GM18520 (cell line): Measurements from ENCODE around the gene TMEM52.

Experiments
- ATAC-seq: cut with Tn5 transposase; IDR thresholded peaks from one replicate; pipeline ENCODE4 v1.9.1; 2021; ENCODE audit not compliant: unreplicated experiment

The TMEM52 gene

GRCh38 chr1:1927751-1928150, 8.7 kb upstream of the TMEM52 start:
- ATAC-seq, result no peak

DNA sequence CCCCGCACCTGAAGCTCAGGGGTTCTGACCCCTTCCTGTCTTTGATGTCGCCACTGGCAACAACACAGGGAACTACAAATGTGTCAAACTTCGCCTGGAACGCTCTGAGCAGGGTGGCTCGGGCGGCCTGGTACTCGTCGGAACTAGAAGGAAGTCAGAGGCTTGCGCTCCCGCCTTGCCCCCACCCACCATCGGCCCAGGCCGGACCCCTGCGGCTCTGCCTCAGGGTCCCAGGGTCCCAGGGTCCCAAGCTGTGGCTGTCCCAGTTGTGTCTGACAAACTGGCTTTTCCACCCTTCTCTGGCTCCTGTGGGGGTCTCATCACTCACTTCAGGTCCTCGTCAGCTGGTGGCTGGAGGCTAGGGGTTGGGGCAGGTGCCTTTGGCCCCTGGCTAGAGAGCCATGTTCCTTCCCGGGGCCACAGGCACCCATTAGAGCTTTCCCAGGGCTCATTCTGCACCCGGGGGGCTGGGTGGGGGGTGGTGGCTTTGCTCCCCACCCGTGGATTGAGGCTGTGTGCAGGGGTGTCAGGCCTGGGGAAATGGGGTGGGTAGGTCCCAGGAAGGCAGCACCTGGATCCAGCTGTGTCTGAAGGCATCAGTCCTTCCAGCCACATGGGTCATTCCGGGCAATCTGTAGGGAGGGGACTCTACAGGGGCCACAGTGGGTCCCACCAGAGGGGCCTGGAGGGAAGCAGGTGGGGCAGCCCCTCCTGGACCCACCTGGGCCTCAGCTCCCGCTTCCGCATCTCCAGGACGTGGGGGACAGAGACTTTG, 8.0 kb upstream of the TMEM52 start:
- no peak for ATAC-seq

- ATAC-seq, result no peak
Measured at GRCh38 chr1:1926346-1926811, 7.3 kb upstream of the TMEM52 start.

DNA sequence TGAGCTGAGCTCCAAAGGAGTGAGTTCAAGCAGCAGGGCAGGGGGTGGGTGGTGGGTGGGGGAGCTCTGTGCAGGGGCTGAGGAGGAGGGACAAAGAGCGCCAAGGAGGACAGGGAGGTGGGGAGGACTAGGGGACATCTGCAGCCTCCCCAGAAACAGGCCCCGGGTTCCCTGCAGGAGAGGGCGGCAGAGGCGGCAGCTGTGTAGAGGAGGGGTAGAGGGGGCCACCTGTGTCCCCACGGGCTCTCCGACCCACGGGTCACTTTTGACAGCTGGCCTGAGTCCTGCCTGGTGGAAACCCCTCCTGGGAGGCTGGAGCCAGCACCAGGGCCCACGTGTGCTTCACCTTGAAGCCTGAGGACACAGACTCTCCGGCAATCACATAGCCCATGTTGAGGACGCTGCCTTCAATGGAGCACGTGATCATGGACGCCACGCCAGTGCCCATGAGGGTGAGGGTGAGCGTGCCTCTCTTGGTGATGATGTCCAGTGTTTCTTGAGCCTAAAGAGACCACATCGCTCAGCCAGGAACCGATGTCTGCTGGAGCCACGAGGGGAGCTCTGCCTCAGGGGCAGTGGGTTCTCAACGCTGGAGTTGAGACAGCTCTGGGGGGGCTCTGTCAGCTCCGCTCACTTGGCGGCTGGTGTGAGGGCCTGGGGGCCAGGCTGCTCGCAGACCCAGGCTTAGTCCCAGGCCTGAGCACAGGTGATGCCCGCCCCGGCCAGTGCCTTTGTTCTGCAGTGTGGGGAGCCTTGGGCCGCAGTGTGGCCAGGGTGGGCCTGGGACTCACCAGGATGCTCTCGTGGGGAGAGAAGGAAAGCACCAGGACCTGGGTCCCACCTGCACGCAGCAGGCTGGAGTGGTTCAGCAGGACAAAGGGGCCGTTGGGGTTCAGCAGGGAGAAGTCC, 6.6 kb upstream of the TMEM52 start:
- ATAC-seq, result no peak

DNA sequence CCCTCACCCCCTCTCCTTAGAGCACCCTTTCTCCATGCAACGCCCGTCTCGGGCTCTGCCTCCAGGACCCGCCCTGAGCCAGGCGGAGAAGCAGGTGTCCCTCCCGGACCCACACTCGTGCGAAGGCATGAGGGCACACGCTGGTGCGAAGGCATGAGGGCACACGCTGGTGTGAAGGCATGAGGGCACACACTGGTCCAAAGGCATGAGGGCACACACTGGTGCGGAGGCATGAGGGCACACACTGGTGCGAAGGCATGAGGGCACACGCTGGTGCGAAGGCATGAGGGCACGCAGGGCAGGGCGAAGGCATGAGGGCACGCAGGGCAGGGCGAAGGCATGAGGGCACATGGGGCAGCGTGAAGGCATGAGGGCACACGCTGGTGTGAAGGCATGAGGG, 5.8 kb upstream of the TMEM52 start:
- no peak for ATAC-seq

DNA sequence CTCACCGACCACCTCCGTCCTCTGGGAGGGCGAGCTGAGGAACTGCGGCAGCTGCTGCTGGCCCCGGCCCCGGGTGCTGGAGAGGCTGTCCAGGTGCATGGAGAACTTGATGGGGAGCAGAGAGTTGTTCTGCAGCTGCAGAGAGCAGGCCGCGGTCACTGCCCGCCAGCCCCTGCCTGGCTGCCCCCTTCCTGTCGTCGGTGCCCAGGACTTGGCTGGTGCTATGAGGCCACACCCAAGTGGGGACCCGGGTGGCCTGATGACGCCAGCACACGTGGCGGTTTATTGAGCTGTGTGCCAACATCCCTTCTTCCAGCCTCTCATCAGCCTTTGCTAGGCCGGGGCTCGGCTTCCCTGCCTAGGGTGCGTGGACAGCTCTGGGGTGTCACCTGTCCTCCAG, 5.3 kb upstream of the TMEM52 start:
- no peak for ATAC-seq

- no peak for ATAC-seq
Measured at GRCh38 chr1:1922956-1923833, 4.1 kb upstream of the TMEM52 start.

DNA sequence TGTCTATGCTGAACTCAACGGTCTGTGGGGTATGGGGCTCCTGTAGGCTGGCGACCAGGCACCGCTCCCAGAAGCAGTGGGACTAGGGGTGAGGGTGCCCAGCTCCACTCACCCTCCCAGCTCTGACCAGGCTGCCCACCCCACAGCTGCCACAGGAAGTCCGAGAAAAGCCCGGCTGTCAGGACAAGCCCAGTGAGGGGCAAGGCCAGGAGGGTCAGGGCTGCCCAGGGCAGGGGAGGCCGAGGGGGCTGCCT, 3.5 kb upstream of the TMEM52 start:
- ATAC-seq, result no peak

GRCh38 chr1:1921901-1922701, 3.0 kb upstream of the TMEM52 start:
- ATAC-seq, result no peak

GRCh38 chr1:1921459-1921862, 2.4 kb upstream of the TMEM52 start:
- ATAC-seq, result no peak

DNA sequence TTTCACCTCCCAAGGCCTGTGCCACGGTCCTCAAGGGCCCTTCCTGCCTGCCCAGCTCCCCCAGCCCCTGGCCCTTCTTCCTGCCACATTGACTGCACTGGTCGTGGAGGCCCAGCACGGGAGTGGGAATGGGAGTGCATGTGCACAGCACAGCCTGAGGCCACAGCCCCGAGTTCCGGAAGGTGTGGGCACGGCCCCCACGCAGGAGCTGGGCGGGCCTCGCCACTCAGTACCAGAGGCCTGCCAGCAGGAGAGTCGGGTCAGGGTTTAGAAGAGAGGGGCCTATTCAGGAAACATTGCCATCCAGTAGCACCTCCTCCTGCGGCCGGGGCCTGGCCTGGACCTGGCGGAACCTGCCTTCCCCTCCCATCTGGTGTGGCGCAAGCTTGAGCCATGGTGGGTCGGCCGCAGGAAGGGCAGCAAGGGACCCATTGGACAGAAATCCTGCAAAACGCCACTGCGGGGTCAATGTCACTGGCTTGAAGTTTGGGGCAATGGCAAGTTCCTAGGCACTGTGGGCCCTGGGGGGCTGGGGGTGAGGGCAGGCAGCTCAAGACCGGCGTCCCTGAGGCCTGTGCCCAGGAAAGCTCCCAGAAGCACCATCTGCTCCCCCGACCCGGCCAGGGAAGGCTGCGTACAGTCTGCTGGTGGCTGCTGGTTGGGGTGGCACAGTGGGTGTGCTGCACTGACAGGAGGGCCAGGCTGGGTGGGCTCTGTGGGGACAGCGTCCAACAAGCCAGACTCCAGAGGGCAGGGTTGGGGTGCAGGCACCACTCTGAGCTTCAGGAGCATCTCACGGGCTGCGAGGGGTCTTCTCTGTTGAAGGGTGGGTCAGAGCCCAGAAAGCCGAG, 1.8 kb upstream of the TMEM52 start:
- no peak for ATAC-seq

GRCh38 chr1:1920057-1920607, 1.1 kb upstream of the TMEM52 start:
- ATAC-seq, result no peak

- ATAC-seq, result peak; percentile 72
Measured at GRCh38 chr1:1919304-1920056, 401 bp upstream of the TMEM52 start.

GRCh38 chr1:1917995-1918900, 831 bp downstream of the TMEM52 start:
- no peak for ATAC-seq

- no peak for ATAC-seq
Measured at GRCh38 chr1:1917304-1917976, 1.6 kb downstream of the TMEM52 start.

- no peak for ATAC-seq
Measured at GRCh38 chr1:1916851-1917251, 2.2 kb downstream of the TMEM52 start.
